Activated CD4-positive, alpha-beta memory T cell treated with anti-CD3 and anti-CD28 coated beads for 36 hours (primary cell): ENCODE data around the gene IFRD1. TPM values are rescaled to one million over a fixed set of nuclear protein-coding genes. Genes with fewer than 3 reads are reported as not detected.

ENCODE experiments used
- CTCF ChIA-PET: fragments of 350-600 bp; sonication (Branson Sonifier 250); formaldehyde crosslinking; loops from one replicate; lab custom pipeline; 2021; ENCODE audit warnings: antibody characterized with exemption, inconsistent platforms; lab: Charles Lee
- POLR2A ChIA-PET: fragments of 350-600 bp; sonication (Branson Sonifier 250); formaldehyde crosslinking; loops from one replicate; lab custom pipeline; 2021; ENCODE audit warnings: antibody characterized with exemption; lab: Charles Lee
- DNase-seq: peaks from one replicate; pipeline ENCODE4 v3.0.0-alpha.2; 2020
- H3K27ac Mint-ChIP-seq: one replicate; pipeline ENCODE4 v1.8.0; 2021; ENCODE audit warnings: mixed read lengths
- H3K27me3 Mint-ChIP-seq: one replicate; pipeline ENCODE4 v1.8.0; 2021; ENCODE audit warnings: mixed read lengths
- H3K36me3 Mint-ChIP-seq: one replicate; pipeline ENCODE4 v1.8.0; 2021; ENCODE audit warnings: mixed read lengths
- H3K4me1 Mint-ChIP-seq: one replicate; pipeline ENCODE4 v1.8.0; 2021; ENCODE audit warnings: low read depth, mixed read lengths
- H3K4me3 Mint-ChIP-seq: one replicate; pipeline ENCODE4 v1.8.0; 2021; ENCODE audit warnings: mild to moderate bottlenecking, mixed read lengths
- H3K9me3 Mint-ChIP-seq: one replicate; pipeline ENCODE4 v1.8.0; 2021; ENCODE audit warnings: mixed read lengths
- intact Hi-C: fragments of 100-400 bp; cut with micrococcal nuclease; formaldehyde crosslinking; loops from one replicate; pipeline ENCODE4 v1.15.1; 2023
- total RNA-seq, 2 experiments: library from RNA; stranded (reverse); gene quantifications; one replicate each; pipeline ENCODE4 v1.2.3, GENCODE V29; 2021

Gene IFRD1
- total RNA-seq, 2 experiments from 2014 or later, result 43.4 to 49.7 TPM

GRCh38 chr7:112462236-112462635 lies 12.0 kb downstream of the IFRD1 start:
- ChIA-PET CTCF (no interaction called here), POLR2A (interaction anchor here (0.6 kb wide), 1 partner anchor 41 kb away, joined by 3 read pairs; no protein-coding TSS in a partner anchor)
- intact Hi-C loops, result no loop called here
- no peak overlapping the region for H3K4me3 Mint-ChIP-seq
- H3K36me3 Mint-ChIP-seq, result peaks cover 47% of the 10 kb centered on the region
- H3K27ac Mint-ChIP-seq, result no peak overlapping the region
- H3K9me3 Mint-ChIP-seq, result no peaks in the 10 kb centered on the region
- DNase-seq, result no peak
- no peaks in the 10 kb centered on the region for H3K4me1 Mint-ChIP-seq
- no peaks in the 10 kb centered on the region for H3K27me3 Mint-ChIP-seq

GRCh38 chr7:112467867-112468266 lies 17.6 kb downstream of the IFRD1 start:
- no peak for DNase-seq
- Mint-ChIP-seq H3K4me1 (no peaks in the 10 kb centered on the region), H3K27me3 (no peaks in the 10 kb centered on the region), H3K27ac (no peak overlapping the region), H3K9me3 (no peaks in the 10 kb centered on the region), H3K4me3 (no peak overlapping the region), H3K36me3 (peaks cover 53% of the 10 kb centered on the region)
- POLR2A ChIA-PET, result interaction anchor here (1.2 kb wide), 1 partner anchor 18 kb away, joined by 3 read pairs; the partner anchor contains the start of gene IFRD1
- intact Hi-C loops, result no loop called here
- CTCF ChIA-PET, result no interaction called here

- no peak overlapping the region for H3K27ac Mint-ChIP-seq
- intact Hi-C loops, result no loop called here
These were observed 19.9 kb downstream of the IFRD1 start for GRCh38 chr7:112470194-112470593.

GRCh38 chr7:112476390-112477052 lies 26.3 kb downstream of the IFRD1 start:
- intact Hi-C loops, result no loop called here
- Mint-ChIP-seq H3K27ac (no peak overlapping the region), H3K9me3 (no peaks in the 10 kb centered on the region), H3K27me3 (no peaks in the 10 kb centered on the region), H3K4me3 (no peak overlapping the region), H3K36me3 (peaks cover 49% of the 10 kb centered on the region), H3K4me1 (no peaks in the 10 kb centered on the region)
- no peak for DNase-seq
- ChIA-PET CTCF (no interaction called here), POLR2A (no interaction called here)

More at GRCh38 chr7:112470194-112470593, 19.9 kb downstream of the IFRD1 start:
- Mint-ChIP-seq H3K27me3 (no peaks in the 10 kb centered on the region), H3K9me3 (no peaks in the 10 kb centered on the region), H3K4me3 (no peak overlapping the region), H3K36me3 (peaks cover 46% of the 10 kb centered on the region), H3K4me1 (no peaks in the 10 kb centered on the region)
- ChIA-PET CTCF (no interaction called here), POLR2A (no interaction called here)
- no peak for DNase-seq

- CTCF ChIA-PET, result interaction anchor here (1.1 to 2.0 kb wide), 2 partner anchors 9 to 15 kb away, joined by 3 to 6 read pairs; no protein-coding TSS in a partner anchor
- intact Hi-C loops, result no loop called here
- H3K4me3 Mint-ChIP-seq, result no peak overlapping the region
- H3K27ac Mint-ChIP-seq, result no peak overlapping the region
- no peaks in the 10 kb centered on the region for H3K9me3 Mint-ChIP-seq
- POLR2A ChIA-PET, result no interaction called here
- peaks cover 8% of the 10 kb centered on the region for H3K4me1 Mint-ChIP-seq
- no peak for DNase-seq
- H3K27me3 Mint-ChIP-seq, result no peaks in the 10 kb centered on the region
- peaks cover 25% of the 10 kb centered on the region for H3K36me3 Mint-ChIP-seq
These were observed 31.0 kb downstream of the IFRD1 start for GRCh38 chr7:112481121-112481736.

- H3K36me3 Mint-ChIP-seq, result peaks cover 23% of the 10 kb centered on the region
- DNase-seq, result no peak
- peaks cover 8% of the 10 kb centered on the region for H3K4me1 Mint-ChIP-seq
- no peak overlapping the region for H3K4me3 Mint-ChIP-seq
- intact Hi-C loops, result no loop called here
- H3K27ac Mint-ChIP-seq, result no peak overlapping the region
- POLR2A ChIA-PET, result no interaction called here
- CTCF ChIA-PET, result interaction anchor here (2.0 kb wide), 1 partner anchor 15 kb away, joined by 6 read pairs; no protein-coding TSS in a partner anchor
- no peaks in the 10 kb centered on the region for H3K27me3 Mint-ChIP-seq
- no peaks in the 10 kb centered on the region for H3K9me3 Mint-ChIP-seq
These were observed 31.8 kb downstream of the IFRD1 start for GRCh38 chr7:112481833-112482670.

- no peak overlapping the region for H3K27ac Mint-ChIP-seq
- intact Hi-C loops, result no loop called here
- H3K36me3 Mint-ChIP-seq, result peaks cover 5% of the 10 kb centered on the region
- H3K4me3 Mint-ChIP-seq, result no peak overlapping the region
- CTCF ChIA-PET, result no interaction called here
- POLR2A ChIA-PET, result interaction anchor here (1.2 kb wide), 1 partner anchor 34 kb away, joined by 3 read pairs; the partner anchor contains the start of gene IFRD1
- no peaks in the 10 kb centered on the region for H3K27me3 Mint-ChIP-seq
- H3K9me3 Mint-ChIP-seq, result no peaks in the 10 kb centered on the region
- DNase-seq, result no peak
- peaks cover 8% of the 10 kb centered on the region for H3K4me1 Mint-ChIP-seq
These were observed 34.5 kb downstream of the IFRD1 start for GRCh38 chr7:112484671-112485167.

- Mint-ChIP-seq H3K4me3 (no peak overlapping the region), H3K27ac (no peak overlapping the region), H3K9me3 (no peaks in the 10 kb centered on the region), H3K4me1 (peaks cover 8% of the 10 kb centered on the region), H3K27me3 (no peaks in the 10 kb centered on the region), H3K36me3 (peaks cover 6% of the 10 kb centered on the region)
- intact Hi-C loops, result no loop called here
- ChIA-PET POLR2A (interaction anchor here (1.6 kb wide), 1 partner anchor 36 kb away, joined by 3 read pairs; the partner anchor contains the start of gene IFRD1), CTCF (no interaction called here)
- no peak for DNase-seq
These were observed 35.5 kb downstream of the IFRD1 start for GRCh38 chr7:112485766-112486165.

GRCh38 chr7:112487457-112488263 lies 37.4 kb downstream of the IFRD1 start:
- POLR2A ChIA-PET, result interaction anchor here (1.6 kb wide), 1 partner anchor 38 kb away, joined by 3 read pairs; the partner anchor contains the start of gene IFRD1
- Mint-ChIP-seq H3K4me3 (no peak overlapping the region), H3K27me3 (no peaks in the 10 kb centered on the region), H3K4me1 (peaks cover 8% of the 10 kb centered on the region), H3K36me3 (peaks cover 6% of the 10 kb centered on the region), H3K9me3 (no peaks in the 10 kb centered on the region), H3K27ac (no peak overlapping the region)
- intact Hi-C loops, result no loop called here
- CTCF ChIA-PET, result interaction anchor here (1.1 kb wide), 1 partner anchor 9 kb away, joined by 5 read pairs; no protein-coding TSS in a partner anchor
- DNase-seq, result no peak

- CTCF ChIA-PET, result no interaction called here
- Mint-ChIP-seq H3K36me3 (peaks cover 6% of the 10 kb centered on the region), H3K27ac (no peak overlapping the region), H3K27me3 (no peaks in the 10 kb centered on the region), H3K4me1 (peaks cover 8% of the 10 kb centered on the region), H3K9me3 (no peaks in the 10 kb centered on the region), H3K4me3 (no peak overlapping the region)
- no peak for DNase-seq
- intact Hi-C loops, result no loop called here
- POLR2A ChIA-PET, result no interaction called here
These were observed 37.9 kb downstream of the IFRD1 start for GRCh38 chr7:112488264-112488552.

- no peaks in the 10 kb centered on the region for H3K27me3 Mint-ChIP-seq
- no peak overlapping the region for H3K4me3 Mint-ChIP-seq
- peaks cover 6% of the 10 kb centered on the region for H3K36me3 Mint-ChIP-seq
- H3K27ac Mint-ChIP-seq, result no peak overlapping the region
- ChIA-PET POLR2A (no interaction called here), CTCF (no interaction called here)
- H3K4me1 Mint-ChIP-seq, result no peaks in the 10 kb centered on the region
- no peak for DNase-seq
- intact Hi-C loops, result loop anchor here (10.0 kb wide), 1 partner anchor 637 kb away; no protein-coding TSS in a partner anchor
- H3K9me3 Mint-ChIP-seq, result no peaks in the 10 kb centered on the region
These were observed 41.9 kb downstream of the IFRD1 start for GRCh38 chr7:112492186-112492585.
